ENCODE measurements around the gene NTN1.

Gene NTN1

DNA sequence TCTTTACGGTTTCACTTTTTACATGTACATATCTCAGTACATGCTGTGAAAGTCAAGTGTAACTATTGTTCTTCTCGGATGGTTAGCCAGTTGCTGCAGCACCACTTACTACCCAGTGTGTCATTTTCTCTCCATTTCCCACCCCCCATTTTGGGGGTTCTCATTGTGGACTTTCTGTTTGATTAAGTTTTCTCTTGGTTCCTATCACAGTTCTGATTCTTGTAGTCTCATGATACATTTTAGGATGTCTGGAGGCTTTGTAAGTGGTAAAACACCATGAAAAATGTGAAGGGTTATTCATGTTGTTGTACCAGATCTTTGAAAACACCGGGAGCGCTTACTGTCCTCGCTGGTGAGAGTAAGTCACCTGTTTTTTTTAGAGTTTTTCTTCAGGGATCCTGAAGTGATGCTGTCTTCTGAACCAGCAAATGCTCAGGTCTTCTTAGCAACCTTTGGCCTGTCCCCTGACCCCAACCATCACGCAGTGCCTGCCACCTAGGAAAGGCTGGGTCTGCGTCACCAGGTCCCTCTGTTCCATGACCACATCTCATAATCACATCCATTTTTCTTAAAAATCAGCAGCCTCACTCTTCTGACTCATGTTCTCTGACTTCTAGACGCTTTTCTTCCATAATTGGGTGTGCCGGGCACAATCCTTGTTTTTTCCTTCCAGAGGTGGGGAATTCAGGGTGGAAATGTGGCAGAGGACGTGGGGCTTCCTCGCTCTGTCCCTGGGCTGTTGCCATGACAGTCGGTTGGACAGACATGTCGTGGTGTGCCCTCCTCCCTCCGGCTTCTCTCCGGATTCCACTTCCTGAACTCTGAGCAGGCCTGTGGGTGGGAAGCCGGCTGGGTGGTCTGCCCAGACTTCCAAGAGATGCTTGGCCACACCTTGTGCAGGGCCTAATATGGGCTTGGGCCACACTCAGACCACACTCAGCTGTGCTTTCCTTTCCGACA lies 102.6 kb downstream of the NTN1 start:
- no peak overlapping the region for H3K27ac ChIP-seq (ENCODE audit: low read depth, low read length, poor library complexity, severe bottlenecking)
- no peak overlapping the region for H3K4me3 ChIP-seq (ENCODE audit: low read depth, low read length, poor library complexity, severe bottlenecking)
- H3K27me3 ChIP-seq (ENCODE audit: insufficient read depth, low read length), result no peaks in the 10 kb centered on the region
- no peaks in the 10 kb centered on the region for H3K79me2 ChIP-seq (ENCODE audit: insufficient read depth, low read length)
- H3K9me3 ChIP-seq (ENCODE audit: low read length), result no peaks in the 10 kb centered on the region
- H2AFZ ChIP-seq (ENCODE audit: low read length), result no peak overlapping the region
- H3K4me2 ChIP-seq (ENCODE audit: low read length), result no peak overlapping the region
- no peaks in the 10 kb centered on the region for H3K4me1 ChIP-seq (ENCODE audit: insufficient read depth, low read length, severe bottlenecking)
- TF ChIP-seq, protein P1, sequence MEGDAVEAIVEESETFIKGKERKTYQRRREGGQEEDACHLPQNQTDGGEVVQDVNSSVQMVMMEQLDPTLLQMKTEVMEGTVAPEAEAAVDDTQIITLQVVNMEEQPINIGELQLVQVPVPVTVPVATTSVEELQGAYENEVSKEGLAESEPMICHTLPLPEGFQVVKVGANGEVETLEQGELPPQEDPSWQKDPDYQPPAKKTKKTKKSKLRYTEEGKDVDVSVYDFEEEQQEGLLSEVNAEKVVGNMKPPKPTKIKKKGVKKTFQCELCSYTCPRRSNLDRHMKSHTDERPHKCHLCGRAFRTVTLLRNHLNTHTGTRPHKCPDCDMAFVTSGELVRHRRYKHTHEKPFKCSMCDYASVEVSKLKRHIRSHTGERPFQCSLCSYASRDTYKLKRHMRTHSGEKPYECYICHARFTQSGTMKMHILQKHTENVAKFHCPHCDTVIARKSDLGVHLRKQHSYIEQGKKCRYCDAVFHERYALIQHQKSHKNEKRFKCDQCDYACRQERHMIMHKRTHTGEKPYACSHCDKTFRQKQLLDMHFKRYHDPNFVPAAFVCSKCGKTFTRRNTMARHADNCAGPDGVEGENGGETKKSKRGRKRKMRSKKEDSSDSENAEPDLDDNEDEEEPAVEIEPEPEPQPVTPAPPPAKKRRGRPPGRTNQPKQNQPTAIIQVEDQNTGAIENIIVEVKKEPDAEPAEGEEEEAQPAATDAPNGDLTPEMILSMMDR (IDR thresholded peaks at IDR 0.05; ENCODE audit: low read length), result no peak
- no peak for TF ChIP-seq EZH2 (IDR thresholded peaks at IDR 0.05; ENCODE audit: borderline replicate concordance, low read length)
- no peaks in the 10 kb centered on the region for H3K9me2 ChIP-seq (ENCODE audit: low read depth, low read length)
- no peaks in the 10 kb centered on the region for H3F3A ChIP-seq (ENCODE audit: insufficient read depth, low read length)
- H4K20me1 ChIP-seq (ENCODE audit: insufficient read depth, low read length), result no peaks in the 10 kb centered on the region
- H3K36me3 ChIP-seq (ENCODE audit: insufficient read depth, low read length), result no peaks in the 10 kb centered on the region
- no peak overlapping the region for H3K9ac ChIP-seq (ENCODE audit: low read length)

DNA sequence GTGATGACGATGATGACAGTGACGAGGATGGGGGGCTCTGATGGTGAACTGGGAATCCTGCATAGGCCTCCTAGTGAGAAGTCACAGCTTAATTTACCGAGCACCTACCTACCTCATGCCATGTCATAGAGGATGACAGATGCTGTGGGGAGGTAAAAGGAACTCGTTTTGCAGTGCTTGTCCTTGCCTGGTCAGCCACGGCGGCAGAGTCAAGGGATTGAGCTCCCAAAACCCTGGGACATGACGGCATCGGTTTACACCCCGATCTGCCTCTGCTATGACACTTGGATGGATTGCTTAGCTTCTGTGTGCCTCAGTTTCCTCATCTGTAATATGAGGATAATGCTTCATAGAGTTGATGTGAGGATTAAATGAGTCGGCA lies 103.2 kb downstream of the NTN1 start:
- Histone ChIP-seq H3K4me2 (ENCODE audit: low read length) (no peak overlapping the region), H3K4me3 (ENCODE audit: low read depth, low read length, poor library complexity, severe bottlenecking) (no peak overlapping the region), H3K9me3 (ENCODE audit: low read length) (no peaks in the 10 kb centered on the region), H3F3A (ENCODE audit: insufficient read depth, low read length) (no peaks in the 10 kb centered on the region), H3K79me2 (ENCODE audit: insufficient read depth, low read length) (no peaks in the 10 kb centered on the region), H3K9ac (ENCODE audit: low read length) (no peak overlapping the region), H3K36me3 (ENCODE audit: insufficient read depth, low read length) (no peaks in the 10 kb centered on the region), H3K9me2 (ENCODE audit: low read depth, low read length) (no peaks in the 10 kb centered on the region), H2AFZ (ENCODE audit: low read length) (no peak overlapping the region), H4K20me1 (ENCODE audit: insufficient read depth, low read length) (no peaks in the 10 kb centered on the region), H3K27ac (ENCODE audit: low read depth, low read length, poor library complexity, severe bottlenecking) (no peak overlapping the region), H3K27me3 (ENCODE audit: insufficient read depth, low read length) (no peaks in the 10 kb centered on the region), H3K4me1 (ENCODE audit: insufficient read depth, low read length, severe bottlenecking) (no peaks in the 10 kb centered on the region)
- TF ChIP-seq, protein P1 (IDR thresholded peaks at IDR 0.05; ENCODE audit: low read length), result no peak
- no peak for TF ChIP-seq EZH2 (IDR thresholded peaks at IDR 0.05; ENCODE audit: borderline replicate concordance, low read length)

DNA sequence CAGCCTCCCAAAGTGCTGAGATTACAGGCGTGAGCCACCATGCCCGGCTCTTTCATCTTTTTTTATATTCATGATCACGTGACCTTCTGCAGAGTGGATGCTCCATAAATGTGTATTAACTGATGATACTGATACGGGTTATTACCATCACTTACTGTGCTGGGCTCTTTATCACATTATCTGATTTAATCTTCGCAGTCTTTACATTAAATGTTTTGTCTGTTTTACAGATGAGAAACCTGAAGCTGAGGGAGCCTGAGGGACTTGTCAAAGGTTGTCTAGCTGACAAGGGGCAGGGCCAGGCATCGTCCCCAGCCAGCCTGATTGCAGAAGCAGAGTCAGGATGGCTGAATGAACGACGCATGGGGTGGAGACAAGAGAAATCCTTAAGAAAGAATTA lies 104.4 kb downstream of the NTN1 start:
- H3K4me2 ChIP-seq (ENCODE audit: low read length), result no peak overlapping the region
- no peaks in the 10 kb centered on the region for H3K9me3 ChIP-seq (ENCODE audit: low read length)
- no peak overlapping the region for H2AFZ ChIP-seq (ENCODE audit: low read length)
- no peaks in the 10 kb centered on the region for H3K9me2 ChIP-seq (ENCODE audit: low read depth, low read length)
- TF ChIP-seq EZH2 (IDR thresholded peaks at IDR 0.05; ENCODE audit: borderline replicate concordance, low read length), result no peak
- TF ChIP-seq, protein P1 (IDR thresholded peaks at IDR 0.05; ENCODE audit: low read length), result no peak
- no peak overlapping the region for H3K9ac ChIP-seq (ENCODE audit: low read length)
- H3K36me3 ChIP-seq (ENCODE audit: insufficient read depth, low read length), result no peaks in the 10 kb centered on the region
- H3K27ac ChIP-seq (ENCODE audit: low read depth, low read length, poor library complexity, severe bottlenecking), result no peak overlapping the region
- no peaks in the 10 kb centered on the region for H3K4me1 ChIP-seq (ENCODE audit: insufficient read depth, low read length, severe bottlenecking)
- no peaks in the 10 kb centered on the region for H4K20me1 ChIP-seq (ENCODE audit: insufficient read depth, low read length)
- H3F3A ChIP-seq (ENCODE audit: insufficient read depth, low read length), result no peaks in the 10 kb centered on the region
- H3K27me3 ChIP-seq (ENCODE audit: insufficient read depth, low read length), result 0 out of 2 replicates have a peak, but pooled peaks cover 2% of the 10 kb centered on the region
- H3K4me3 ChIP-seq (ENCODE audit: low read depth, low read length, poor library complexity, severe bottlenecking), result no peak overlapping the region
- H3K79me2 ChIP-seq (ENCODE audit: insufficient read depth, low read length), result no peaks in the 10 kb centered on the region

All from OCI-LY1 (cell line).